GM12801 (cell line): Measurements from ENCODE around the gene ACTN1.

Experiments used
- TF ChIP-seq, protein P1 (sequence below): IDR thresholded peaks from one replicate; pipeline ENCODE4 v1.5.1; 2011; ENCODE audit warnings: control low read depth; ENCODE audit not compliant: insufficient read length; ENCODE audit errors: extremely low read depth

Gene ACTN1

DNA sequence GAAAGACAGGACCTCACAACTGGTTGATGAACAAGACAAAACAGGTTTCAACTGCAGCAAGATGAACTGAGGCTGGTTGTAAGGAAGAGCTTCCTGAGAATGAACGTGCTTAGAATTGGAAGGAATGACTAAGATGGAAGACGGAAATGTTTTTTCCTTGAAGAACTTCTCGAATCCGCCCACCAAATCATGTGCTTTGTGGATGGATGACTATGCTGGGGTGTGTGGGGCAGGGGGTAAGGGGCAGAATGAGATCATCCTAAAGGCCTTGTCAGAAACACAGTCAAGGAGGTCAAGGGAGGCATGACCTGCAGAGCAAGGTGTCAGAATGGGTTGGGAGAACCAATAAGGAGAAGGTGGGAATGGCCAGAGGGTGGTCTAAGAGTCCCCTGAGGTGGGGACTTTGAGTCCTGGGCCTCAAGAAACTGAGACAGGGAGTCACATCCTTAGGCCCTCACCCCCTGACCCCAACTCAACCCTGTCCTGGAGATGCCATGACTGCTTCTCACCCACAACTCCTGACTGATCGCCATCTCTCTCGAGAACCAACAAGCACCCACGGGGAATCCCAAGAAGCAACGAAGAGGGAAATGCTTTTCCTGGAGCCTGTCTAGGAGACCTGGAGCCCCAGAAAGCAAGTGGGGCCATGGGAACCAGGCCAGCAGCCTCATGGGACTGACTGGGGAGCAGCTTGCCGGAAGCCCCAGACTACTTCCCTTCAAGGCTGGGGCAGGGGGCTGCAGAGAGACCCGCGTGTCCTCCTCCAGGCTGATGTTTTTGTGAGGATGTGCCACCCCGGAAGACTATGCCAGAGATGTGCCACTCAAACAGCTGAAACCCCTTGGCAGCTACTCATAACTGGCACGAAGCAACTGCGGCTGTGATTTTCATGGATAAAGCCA lies 84.0 kb downstream of the ACTN1 start:
- TF ChIP-seq, protein P1, sequence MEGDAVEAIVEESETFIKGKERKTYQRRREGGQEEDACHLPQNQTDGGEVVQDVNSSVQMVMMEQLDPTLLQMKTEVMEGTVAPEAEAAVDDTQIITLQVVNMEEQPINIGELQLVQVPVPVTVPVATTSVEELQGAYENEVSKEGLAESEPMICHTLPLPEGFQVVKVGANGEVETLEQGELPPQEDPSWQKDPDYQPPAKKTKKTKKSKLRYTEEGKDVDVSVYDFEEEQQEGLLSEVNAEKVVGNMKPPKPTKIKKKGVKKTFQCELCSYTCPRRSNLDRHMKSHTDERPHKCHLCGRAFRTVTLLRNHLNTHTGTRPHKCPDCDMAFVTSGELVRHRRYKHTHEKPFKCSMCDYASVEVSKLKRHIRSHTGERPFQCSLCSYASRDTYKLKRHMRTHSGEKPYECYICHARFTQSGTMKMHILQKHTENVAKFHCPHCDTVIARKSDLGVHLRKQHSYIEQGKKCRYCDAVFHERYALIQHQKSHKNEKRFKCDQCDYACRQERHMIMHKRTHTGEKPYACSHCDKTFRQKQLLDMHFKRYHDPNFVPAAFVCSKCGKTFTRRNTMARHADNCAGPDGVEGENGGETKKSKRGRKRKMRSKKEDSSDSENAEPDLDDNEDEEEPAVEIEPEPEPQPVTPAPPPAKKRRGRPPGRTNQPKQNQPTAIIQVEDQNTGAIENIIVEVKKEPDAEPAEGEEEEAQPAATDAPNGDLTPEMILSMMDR, result no peak

DNA sequence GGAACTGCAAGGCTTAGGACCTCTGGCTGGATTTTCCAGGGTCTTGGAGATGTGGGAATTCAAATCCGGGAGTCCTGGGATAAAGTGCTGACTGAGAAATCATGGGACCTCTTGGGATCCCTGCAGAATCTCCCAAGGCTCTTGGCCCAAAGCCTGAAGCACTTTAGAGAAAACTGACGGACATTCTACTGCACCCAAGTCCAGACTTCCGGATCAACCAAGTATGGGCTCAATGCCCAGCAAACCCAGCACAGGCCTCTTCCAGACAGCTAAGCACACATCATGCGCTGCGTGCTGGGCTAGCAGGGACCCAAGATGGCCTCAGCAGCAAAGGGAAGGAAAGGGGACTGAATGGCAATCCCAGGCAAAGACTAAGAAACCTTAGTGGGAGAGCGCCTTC lies 85.0 kb downstream of the ACTN1 start:
- TF ChIP-seq, protein P1, result no peak

DNA sequence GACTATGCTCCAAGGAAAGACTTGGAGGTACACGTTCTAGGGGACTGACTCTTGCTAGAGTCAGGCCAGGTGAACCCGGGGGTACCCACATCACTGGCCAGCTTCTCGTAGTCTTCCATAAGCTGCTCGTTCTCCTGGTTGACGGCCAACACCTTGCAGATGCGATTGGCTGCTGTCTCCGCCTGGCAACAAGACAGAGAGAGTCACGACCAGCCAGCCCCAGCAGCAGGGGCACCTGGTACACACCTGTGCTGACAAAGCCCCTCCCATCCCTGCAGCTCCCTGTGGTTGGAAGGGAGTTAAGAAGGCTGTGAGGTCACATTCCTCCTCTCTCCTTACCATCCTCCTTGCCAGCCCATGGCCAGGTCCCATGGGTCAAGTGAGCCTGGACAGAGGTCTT lies 85.5 kb downstream of the ACTN1 start:
- TF ChIP-seq, protein P1, result no peak

DNA sequence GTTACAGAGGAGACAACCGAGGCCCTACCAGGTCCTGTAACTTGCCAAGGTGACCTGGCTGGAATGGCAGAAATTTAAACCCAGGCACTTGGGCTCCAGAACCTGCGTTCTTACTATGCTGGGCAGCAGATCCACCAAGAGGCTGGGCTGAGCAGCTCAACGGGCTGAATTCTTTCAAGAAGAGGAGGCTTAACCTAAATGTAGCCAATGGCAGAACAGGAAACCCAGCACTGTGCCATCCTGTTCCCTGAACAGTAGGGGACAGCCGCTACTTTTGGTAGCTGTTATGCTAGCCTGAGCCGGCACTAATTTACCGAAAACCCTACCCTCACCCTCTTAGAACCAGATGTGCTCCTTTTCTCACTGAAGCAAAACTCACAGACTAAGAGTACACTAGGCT lies 86.1 kb downstream of the ACTN1 start:
- TF ChIP-seq, protein P1, result no peak

DNA sequence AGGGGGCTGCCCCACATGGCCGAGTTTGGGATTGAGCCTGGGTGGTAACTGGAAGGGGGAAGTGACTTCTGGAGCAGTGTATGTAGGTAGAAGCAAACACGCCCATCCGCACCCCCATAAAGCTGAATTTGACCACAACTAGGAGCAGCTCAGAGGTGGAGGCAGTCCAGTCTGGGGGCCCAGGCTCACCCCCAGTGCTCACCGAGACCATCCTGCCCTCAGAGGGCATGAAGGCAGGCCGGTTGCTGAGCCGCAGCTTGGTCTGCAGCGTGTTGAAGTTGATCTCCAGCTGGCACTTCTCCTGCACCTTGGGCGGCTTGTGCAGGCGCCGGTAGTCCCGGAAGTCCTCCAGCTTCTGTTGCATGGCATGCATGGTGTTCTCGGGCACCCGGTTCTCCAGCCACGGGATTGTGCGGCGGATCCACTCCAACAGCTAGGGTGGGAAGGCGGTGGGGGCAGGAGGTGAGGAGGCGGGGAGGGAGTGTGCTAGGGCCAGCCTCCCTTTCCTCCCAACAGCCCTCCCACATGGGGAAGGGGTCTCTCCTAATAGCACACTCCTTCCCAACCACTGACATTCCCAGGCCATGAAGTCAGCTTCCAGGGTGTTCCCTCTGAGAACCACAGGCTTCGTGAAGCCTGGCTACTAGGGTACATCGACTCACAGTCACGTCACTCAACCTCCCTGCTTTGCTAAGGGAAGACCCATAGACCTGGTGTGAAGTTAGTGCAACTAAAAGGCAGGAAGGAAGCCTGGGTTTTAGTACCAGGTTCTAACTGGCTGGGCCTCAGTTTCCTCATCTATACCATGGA lies 87.0 kb downstream of the ACTN1 start:
- TF ChIP-seq, protein P1, result no peak

DNA sequence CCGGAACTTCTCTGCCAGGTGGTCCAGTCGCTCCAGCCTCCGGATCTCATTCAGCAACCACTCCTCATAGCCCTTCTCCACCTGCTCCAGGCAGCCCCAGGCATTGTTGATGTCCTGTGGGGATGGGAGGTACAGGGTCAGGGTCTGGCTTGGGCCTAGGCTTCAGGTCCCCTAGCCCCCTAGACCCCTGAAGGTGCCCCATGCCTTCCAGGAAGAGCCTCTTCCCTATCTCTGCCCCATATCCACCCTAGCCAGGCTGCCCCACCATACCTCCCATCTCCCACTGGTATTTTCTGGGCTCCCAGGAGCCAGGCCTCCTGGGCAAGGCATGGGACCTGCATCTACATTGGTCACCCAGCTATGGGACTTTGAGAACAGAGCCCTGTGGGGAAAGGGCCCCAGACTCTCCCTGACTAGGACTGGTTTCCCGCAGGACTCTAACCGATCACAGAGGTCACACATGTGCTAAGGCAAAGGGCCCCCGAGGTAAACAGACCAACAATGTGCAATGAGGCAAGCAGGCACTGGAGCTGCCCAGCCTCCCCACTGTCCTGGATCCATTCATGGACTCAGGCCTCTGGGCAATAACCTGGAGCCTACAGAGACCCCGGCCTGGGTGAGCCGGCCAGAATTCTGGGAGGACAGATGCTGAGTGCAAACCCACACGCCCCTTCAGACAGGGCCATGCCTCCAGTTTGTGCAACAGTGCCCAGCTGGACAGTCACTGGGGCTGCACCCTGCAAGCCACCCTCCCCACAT lies 88.8 kb downstream of the ACTN1 start:
- TF ChIP-seq, protein P1, result no peak

DNA sequence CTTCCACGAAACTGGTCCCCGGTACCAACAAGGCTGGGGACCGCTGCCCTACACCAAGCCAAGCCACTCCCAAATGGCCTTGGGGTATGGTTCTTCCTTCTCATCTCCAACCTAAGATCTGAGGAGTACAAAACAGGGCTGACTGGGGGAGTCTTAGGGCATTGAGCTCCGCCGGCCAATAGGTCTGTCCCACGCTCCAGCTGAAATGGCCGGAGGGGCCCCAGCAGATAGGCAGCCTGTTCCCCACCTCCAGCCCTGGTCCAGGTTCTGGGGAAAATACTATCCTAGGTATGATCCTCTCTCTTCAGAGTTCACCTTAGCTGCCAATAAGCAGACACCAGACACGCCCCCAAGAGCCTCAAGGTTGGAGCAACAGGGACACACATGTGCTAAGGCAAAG lies 90.2 kb downstream of the ACTN1 start:
- TF ChIP-seq, protein P1, result no peak
